A673 (cell line): Measurements from ENCODE around the gene KLF7. TPM values are rescaled to one million over a fixed set of nuclear protein-coding genes. Genes with fewer than 3 reads are reported as not detected.

Experiments used
- BruUV-seq: library from RNA; stranded (reverse); fragments of 400-500 nt; replicated peaks from 2 replicates; lab custom pipeline; 2021; lab: Mats Ljungman, UMichigan
- CTCF ChIA-PET: fragments of 300-600 bp; sonication (Branson Sonifier 250); formaldehyde crosslinking; loops from one replicate; lab custom pipeline; 2022; ENCODE audit warnings: antibody characterized with exemption; lab: Charles Lee
- POLR2A ChIA-PET: fragments of 300-600 bp; sonication (Branson Sonifier 250); formaldehyde crosslinking; loops from one replicate; lab custom pipeline; 2022; ENCODE audit warnings: antibody characterized with exemption; ENCODE audit not compliant: low non-redundant PET; lab: Charles Lee
- DNase-seq: peaks from one replicate; pipeline ENCODE4 v3.0.0-alpha.2; 2015; ENCODE audit warnings: low spot score
- H3K27ac ChIP-seq: fragments of 200-600 bp; sonication (generic); 2 replicates; pipeline ENCODE4 v1.5.1; 2016; ENCODE audit warnings: mixed run types, low read depth, mild to moderate bottlenecking, mixed read lengths, antibody characterized with exemption, low read length; ENCODE audit not compliant: poor library complexity, severe bottlenecking
- H3K27me3 ChIP-seq: fragments of 200-600 bp; sonication (generic); replicated peaks from 2 replicates; pipeline ENCODE4 v1.6.1; 2017; ENCODE audit warnings: mixed run types, low read depth, mild to moderate bottlenecking, mixed read lengths, antibody characterized with exemption, low read length; ENCODE audit not compliant: insufficient read depth, poor library complexity
- H3K36me3 ChIP-seq: fragments of 200-600 bp; sonication (generic); 2 replicates; pipeline ENCODE4 v1.6.1; 2016; ENCODE audit warnings: mixed run types, mild to moderate bottlenecking, mixed read lengths, antibody characterized with exemption, low read length; ENCODE audit not compliant: insufficient read depth, poor library complexity, severe bottlenecking
- H3K4me1 ChIP-seq: fragments of 200-600 bp; sonication (generic); 2 replicates; pipeline ENCODE4 v1.6.1; 2017; ENCODE audit warnings: mixed run types, mild to moderate bottlenecking, mixed read lengths, antibody characterized with exemption, low read length; ENCODE audit not compliant: insufficient read depth, poor library complexity, severe bottlenecking
- H3K4me3 ChIP-seq: fragments of 200-600 bp; sonication (generic); 2 replicates; pipeline ENCODE4 v1.5.1; 2016; ENCODE audit warnings: low read depth, mixed run types, mild to moderate bottlenecking, mixed read lengths, low read length; ENCODE audit not compliant: poor library complexity, severe bottlenecking
- H3K9me3 ChIP-seq: fragments of 200-600 bp; sonication (generic); 2 replicates; pipeline ENCODE4 v1.6.1; 2016; ENCODE audit warnings: mixed run types, low read depth, mild to moderate bottlenecking, mixed read lengths, antibody characterized with exemption, low read length; ENCODE audit not compliant: poor library complexity, severe bottlenecking
- CTCF ChIP-seq: fragments of 300-800, 200-600 bp; sonication (generic); conservative IDR thresholded peaks from 2 replicates; pipeline ENCODE4 v1.5.1; 2017; ENCODE audit warnings: low read depth, mild to moderate bottlenecking, antibody characterized with exemption, low read length, moderate library complexity, mixed read lengths
- EZH2 ChIP-seq: fragments of 200-600 bp; sonication (generic); IDR thresholded peaks from 2 replicates; pipeline ENCODE4 v1.6.1; 2017; ENCODE audit warnings: borderline replicate concordance, low read depth, mild to moderate bottlenecking, mixed read lengths, antibody characterized with exemption, low read length; ENCODE audit not compliant: poor library complexity, severe bottlenecking
- intact Hi-C: fragments of 100-400 bp; cut with micrococcal nuclease; formaldehyde crosslinking; loops from one replicate; pipeline ENCODE4 v1.10.0; 2022; ENCODE audit not compliant: unreplicated experiment
- total RNA-seq: library from RNA; stranded (reverse); gene quantifications from 2 replicates; pipeline ENCODE4 v1.2.3, GENCODE V29; 2021

KLF7 gene
- total RNA-seq, 1 experiment from 2014 or later, result 16.4 TPM

- intact Hi-C loops, result no loop called here
These were observed 99.6 kb downstream of the KLF7 start for GRCh38 chr2:207066166-207066565.

DNA sequence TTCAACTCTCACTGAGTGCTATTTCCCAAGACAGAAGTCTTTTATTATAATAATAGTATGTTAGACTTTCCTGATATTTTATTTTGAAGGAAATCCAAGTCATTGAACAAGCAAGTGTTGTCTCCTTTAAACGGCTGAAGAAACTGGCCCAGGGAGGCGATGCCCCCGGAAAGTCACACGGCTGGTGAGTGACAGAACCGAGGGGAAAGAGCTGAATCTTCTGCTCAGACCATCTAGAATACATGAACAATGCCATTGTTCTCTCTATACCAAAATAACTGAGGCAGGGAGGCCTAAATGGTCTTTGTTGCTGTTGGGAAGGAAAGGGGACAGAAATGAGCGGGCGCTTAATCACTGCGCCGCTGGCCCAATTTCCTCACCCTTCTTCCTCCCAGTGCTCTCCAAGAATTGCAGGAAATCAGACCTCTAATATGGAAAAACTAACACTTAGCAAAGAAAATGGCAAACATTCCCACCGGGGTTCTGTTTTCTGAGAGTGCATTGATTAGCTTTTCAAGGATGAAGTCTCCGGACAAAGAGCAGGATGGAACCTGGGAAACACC is 101.5 kb downstream of the KLF7 start:
- no peak overlapping the region for H3K27ac ChIP-seq
- TF ChIP-seq EZH2 (no peak), CTCF (no peak)
- BruUV-seq, result no TSS peak
- H3K36me3 ChIP-seq, result no peaks in the 10 kb centered on the region
- intact Hi-C loops, result no loop called here
- no peak overlapping the region for H3K4me3 ChIP-seq
- peaks cover 19% of the 10 kb centered on the region for H3K4me1 ChIP-seq
- no peaks in the 10 kb centered on the region for H3K9me3 ChIP-seq
- H3K27me3 ChIP-seq, result no peaks in the 10 kb centered on the region
- CTCF ChIA-PET, result no interaction called here
- POLR2A ChIA-PET, result interaction anchor here (0.6 kb wide), 1 partner anchor 11 kb away, joined by 6 read pairs; no protein-coding TSS in a partner anchor
- DNase-seq, result no peak

More at GRCh38 chr2:207066166-207066565, 99.6 kb downstream of the KLF7 start:
- Histone ChIP-seq H3K27ac (no peak overlapping the region), H3K4me1 (peaks cover 22% of the 10 kb centered on the region), H3K4me3 (no peak overlapping the region), H3K9me3 (no peaks in the 10 kb centered on the region), H3K27me3 (no peaks in the 10 kb centered on the region), H3K36me3 (no peaks in the 10 kb centered on the region)
- ChIA-PET POLR2A (no interaction called here), CTCF (no interaction called here)
- no TSS peak for BruUV-seq
- no peak for DNase-seq
- TF ChIP-seq CTCF, result no peak
- no peak for TF ChIP-seq EZH2

GRCh38 chr2:207061181-207061580 is 104.6 kb downstream of the KLF7 start:
- no peaks in the 10 kb centered on the region for H3K4me1 ChIP-seq
- intact Hi-C loops, result no loop called here
- H3K4me3 ChIP-seq, result no peak overlapping the region
- no peak overlapping the region for H3K27ac ChIP-seq
- ChIA-PET POLR2A (no interaction called here), CTCF (no interaction called here)
- H3K27me3 ChIP-seq, result no peaks in the 10 kb centered on the region
- no peaks in the 10 kb centered on the region for H3K9me3 ChIP-seq
- BruUV-seq, result no TSS peak
- no peak for DNase-seq
- TF ChIP-seq CTCF, result no peak
- TF ChIP-seq EZH2, result no peak
- no peaks in the 10 kb centered on the region for H3K36me3 ChIP-seq
